ENCODE measurements around the gene RFFL.
"Not testable (repeated sequence)": the region's sequence is repeated elsewhere in the genome, so short reads cannot be mapped to it uniquely, and the experiment has no call there.

RFFL gene

GRCh38 chr17:35046740-35047283 is 16.7 kb downstream of the RFFL start:
- peak in 1 of 4 experiments; percentile 22 for DNase-seq

GRCh38 chr17:35046245-35046644 is 17.3 kb downstream of the RFFL start:
- DNase-seq: no peak

GRCh38 chr17:35045458-35045979 is 18.0 kb downstream of the RFFL start:
- not testable (repeated sequence) for DNase-seq

- no peak for DNase-seq
Observed at GRCh38 chr17:35044181-35044580, 19.3 kb downstream of the RFFL start.

- no peak for DNase-seq
Observed at GRCh38 chr17:35041390-35041789, 22.1 kb downstream of the RFFL start.

GRCh38 chr17:35038453-35038852 is 25.1 kb downstream of the RFFL start:
- no peak for DNase-seq

GRCh38 chr17:35030780-35031179 is 32.7 kb downstream of the RFFL start:
- no peak for DNase-seq

- DNase-seq: no peak
Observed at GRCh38 chr17:35028531-35029262, 34.8 kb downstream of the RFFL start.

- DNase-seq: not testable (repeated sequence)
Observed at GRCh38 chr17:35028097-35028496, 35.4 kb downstream of the RFFL start.

GRCh38 chr17:35025541-35025940 is 38.0 kb downstream of the RFFL start:
- DNase-seq: no peak

GRCh38 chr17:35023538-35023937 is 40.0 kb downstream of the RFFL start:
- DNase-seq: no peak

- peak; percentile 22 to 53 (median 32) for DNase-seq
Observed at GRCh38 chr17:35022536-35023063, 40.9 kb downstream of the RFFL start.

GRCh38 chr17:35021520-35022380 is 41.8 kb downstream of the RFFL start:
- DNase-seq: no peak

GRCh38 chr17:35019386-35020179 is 43.9 kb downstream of the RFFL start:
- DNase-seq: no peak

- DNase-seq: no peak
Observed at GRCh38 chr17:35018814-35019213, 44.7 kb downstream of the RFFL start.

GRCh38 chr17:35017021-35017420 is 46.5 kb downstream of the RFFL start:
- no peak for DNase-seq

- DNase-seq: no peak
Observed at GRCh38 chr17:35016369-35016768, 47.1 kb downstream of the RFFL start.

GRCh38 chr17:35011671-35012216 is 51.8 kb downstream of the RFFL start:
- no peak for DNase-seq

- DNase-seq: no peak
Observed at GRCh38 chr17:35010093-35010492, 53.4 kb downstream of the RFFL start.

GRCh38 chr17:35006961-35007360 is 56.5 kb downstream of the RFFL start:
- no peak for DNase-seq

GRCh38 chr17:35006345-35006744 is 57.2 kb downstream of the RFFL start:
- DNase-seq: no peak

- DNase-seq: no peak
Observed at GRCh38 chr17:35003778-35004177, 59.7 kb downstream of the RFFL start.
